Panc1 (cell line): ENCODE results near the gene GLRX5.

Experiments
- POLR2AphosphoS5 ChIP-seq: IDR thresholded peaks from 2 replicates; pipeline ENCODE4 v1.6.1; 2012; ENCODE audit warnings: mild to moderate bottlenecking, low read depth, low read length, moderate library complexity
- SIN3A ChIP-seq: IDR thresholded peaks from 2 replicates; pipeline ENCODE4 v1.6.1; 2012; ENCODE audit warnings: low read depth, mild to moderate bottlenecking, low read length, moderate library complexity, borderline replicate concordance; ENCODE audit not compliant: insufficient read depth
- TF ChIP-seq, protein P1 (sequence below): fragments of 450-650 bp; IDR thresholded peaks from 2 replicates; pipeline ENCODE4 v1.5.1; 2017; ENCODE audit warnings: mild to moderate bottlenecking

DNA sequence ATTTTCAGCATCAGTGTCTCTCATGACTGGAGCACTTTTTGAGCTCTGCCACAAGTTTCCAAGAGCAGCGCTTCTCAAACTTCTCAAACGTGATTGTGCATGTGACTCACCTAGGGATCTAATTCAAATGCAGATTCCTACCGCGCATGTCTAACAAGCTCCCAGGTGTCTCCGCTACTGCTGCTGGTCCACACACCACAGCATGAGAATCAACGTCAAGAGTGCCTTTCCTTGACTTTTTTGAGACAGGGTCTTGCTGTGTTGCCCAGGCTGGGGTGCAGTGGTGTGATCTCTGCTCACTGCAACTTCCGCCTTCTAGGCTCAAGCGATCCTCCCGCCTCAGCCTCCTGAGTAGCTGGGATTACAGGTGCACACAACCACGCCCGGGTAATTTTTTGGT lies 22.4 kb downstream of the GLRX5 start:
- TF ChIP-seq SIN3A (no peak), POLR2AphosphoS5 (no peak)
- TF ChIP-seq, protein P1, sequence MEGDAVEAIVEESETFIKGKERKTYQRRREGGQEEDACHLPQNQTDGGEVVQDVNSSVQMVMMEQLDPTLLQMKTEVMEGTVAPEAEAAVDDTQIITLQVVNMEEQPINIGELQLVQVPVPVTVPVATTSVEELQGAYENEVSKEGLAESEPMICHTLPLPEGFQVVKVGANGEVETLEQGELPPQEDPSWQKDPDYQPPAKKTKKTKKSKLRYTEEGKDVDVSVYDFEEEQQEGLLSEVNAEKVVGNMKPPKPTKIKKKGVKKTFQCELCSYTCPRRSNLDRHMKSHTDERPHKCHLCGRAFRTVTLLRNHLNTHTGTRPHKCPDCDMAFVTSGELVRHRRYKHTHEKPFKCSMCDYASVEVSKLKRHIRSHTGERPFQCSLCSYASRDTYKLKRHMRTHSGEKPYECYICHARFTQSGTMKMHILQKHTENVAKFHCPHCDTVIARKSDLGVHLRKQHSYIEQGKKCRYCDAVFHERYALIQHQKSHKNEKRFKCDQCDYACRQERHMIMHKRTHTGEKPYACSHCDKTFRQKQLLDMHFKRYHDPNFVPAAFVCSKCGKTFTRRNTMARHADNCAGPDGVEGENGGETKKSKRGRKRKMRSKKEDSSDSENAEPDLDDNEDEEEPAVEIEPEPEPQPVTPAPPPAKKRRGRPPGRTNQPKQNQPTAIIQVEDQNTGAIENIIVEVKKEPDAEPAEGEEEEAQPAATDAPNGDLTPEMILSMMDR: no peak
